ENCODE results near the gene ATAD3B. TPM values are rescaled to one million over a fixed set of nuclear protein-coding genes. Genes with fewer than 3 reads are reported as not detected.
"Not testable (repeated sequence)": the region's sequence is repeated elsewhere in the genome, so short reads cannot be mapped to it uniquely, and the experiment has no call there.

Gene ATAD3B
- total and polyA plus RNA-seq, 12 donors: 5.3 to 33.3 (median 7.1) TPM

GRCh38 chr1:1531947-1532346, 60.4 kb downstream of the ATAD3B start:
- Histone ChIP-seq H3K9me3 (peaks cover 0 to 18% (median 5%) of the 10 kb centered on the region in 11 donors), H3K4me1 (peaks cover 0 to 5% (median 0%) of the 10 kb centered on the region in 9 donors), H3K27ac (no peak overlapping the region), H3K36me3 (peaks cover 0 to 38% (median 6%) of the 10 kb centered on the region in 9 donors), H3K27me3 (no peaks in the 10 kb centered on the region), H3K4me3 (no peak overlapping the region)
- intact Hi-C loops (cut with DNase I): no loop called here
- TF ChIP-seq CTCF (IDR thresholded peaks at IDR 0.05): no peak
- DNase-seq (no peak), ATAC-seq (no peak)
- WGBS, 2 donors: 95 to 97% methylated on average over 4 of the region's 4 CpGs

- 53 to 56% methylated on average over 13 to 20 of the region's 22 CpGs for WGBS, 2 donors
Observed at GRCh38 chr1:1533176-1533893, 61.8 kb downstream of the ATAD3B start.

GRCh38 chr1:1533894-1534291, 62.3 kb downstream of the ATAD3B start:
- Histone ChIP-seq H3K36me3 (peaks cover 0 to 19% (median 6%) of the 10 kb centered on the region in 9 donors), H3K9me3 (peaks cover 0 to 18% (median 5%) of the 10 kb centered on the region in 11 donors), H3K27ac (peak overlapping the region in 2 of 10 donors; percentile 19 to 74)
- intact Hi-C loops (cut with DNase I); H3K4me3 ChIP-seq; H3K4me1 ChIP-seq; DNase-seq; H3K27me3 ChIP-seq: not testable (repeated sequence)
- 70 to 73% methylated on average over 12 to 17 of the region's 18 CpGs for WGBS, 2 donors
- peak in 4 of 8 donors; percentile 1 to 10 (median 6) for ATAC-seq

More at GRCh38 chr1:1533176-1533893, 61.8 kb downstream of the ATAD3B start:
- DNase-seq (peak in 1 of 2 donors; percentile 21), ATAC-seq (peak; percentile 23 to 80 (median 72))
- intact Hi-C loops (cut with DNase I); H3K4me1 ChIP-seq; H3K27me3 ChIP-seq; H3K4me3 ChIP-seq: not testable (repeated sequence)
- Histone ChIP-seq H3K9me3 (peaks cover 0 to 18% (median 5%) of the 10 kb centered on the region in 11 donors), H3K36me3 (peaks cover 0 to 24% (median 6%) of the 10 kb centered on the region in 9 donors), H3K27ac (peak overlapping the region in 6 of 10 donors; percentile 30 to 74 (median 46))

GRCh38 chr1:1534401-1535154, 63.0 kb downstream of the ATAD3B start:
- peak in 3 of 8 donors; percentile 1 to 10 (median 7) for ATAC-seq
- DNase-seq: no peak
- WGBS, 2 donors: 90 to 91% methylated on average over 25 to 31 of the region's 31 CpGs
- Histone ChIP-seq H3K9me3 (peaks cover 0 to 18% (median 5%) of the 10 kb centered on the region in 11 donors), H3K36me3 (peaks cover 0 to 13% (median 3%) of the 10 kb centered on the region in 9 donors), H3K4me3 (no peak overlapping the region), H3K27ac (no peak overlapping the region), H3K4me1 (peaks cover 0 to 17% (median 7%) of the 10 kb centered on the region in 9 donors), H3K27me3 (peaks cover 0 to 4% (median 0%) of the 10 kb centered on the region in 7 donors)
- intact Hi-C loops (cut with DNase I): no loop called here
- TF ChIP-seq CTCF (IDR thresholded peaks at IDR 0.05): no peak
